ENCODE results near the gene KIF26B. TPM values are rescaled to one million over a fixed set of nuclear protein-coding genes. Genes with fewer than 3 reads are reported as not detected.

The KIF26B gene
- polyA plus RNA-seq: 0.52 and 0.56 TPM in 2 replicates

GRCh38 chr1:245154429-245155271, at the start of gene KIF26B:
Gene KIF26B (plus strand): TSS chr1:245154985. CDS start chr1:245155425, 440 bp downstream.

All from Purkinje cell (primary cell).